ENCODE results near the gene HIVEP3. TPM values are rescaled to one million over a fixed set of nuclear protein-coding genes. Genes with fewer than 3 reads are reported as not detected.

Gene HIVEP3
- total RNA-seq, 2 donors from 2014 or later = 17.9 to 32.0 TPM

DNA sequence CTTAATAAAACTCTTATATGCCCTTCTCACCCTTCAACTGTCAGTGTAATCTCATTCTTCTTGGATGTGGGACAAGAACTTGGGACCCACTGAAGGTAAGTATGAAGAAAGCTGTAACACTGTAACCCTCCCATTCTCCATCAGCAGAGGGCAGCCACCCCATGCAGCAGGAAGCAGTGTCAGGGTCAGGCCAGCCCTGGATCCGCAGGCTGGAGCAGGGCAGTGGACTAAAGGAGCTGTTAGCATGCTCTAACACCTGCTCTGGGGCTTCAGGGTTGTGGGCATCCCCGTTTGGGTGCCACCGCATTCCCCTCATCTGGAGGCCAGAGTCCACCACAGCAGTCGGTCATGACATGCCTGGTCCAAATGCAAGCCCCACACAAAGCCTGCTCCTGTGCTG lies 156.5 kb downstream of the HIVEP3 start:
- Mint-ChIP-seq H3K4me1 (ENCODE audit: low read depth in 2 of 2) (peaks cover 23 to 41% of the 10 kb centered on the region in 2 donors), H3K4me3 (no peak overlapping the region), H3K36me3 (no peaks in the 10 kb centered on the region), H3K9me3 (no peaks in the 10 kb centered on the region), H3K27ac (no peak overlapping the region), H3K27me3 (no peaks in the 10 kb centered on the region)
- ATAC-seq = no peak
- DNase-seq (ENCODE audit: low spot score) = no peak

- no peaks in the 10 kb centered on the region for H3K36me3 Mint-ChIP-seq
- H3K27ac Mint-ChIP-seq = no peak overlapping the region
- no peaks in the 10 kb centered on the region for H3K27me3 Mint-ChIP-seq
- DNase-seq (ENCODE audit: low spot score) = no peak
- H3K4me1 Mint-ChIP-seq (ENCODE audit: low read depth in 2 of 2) = peaks cover 21 to 28% of the 10 kb centered on the region in 2 donors
- H3K9me3 Mint-ChIP-seq = no peaks in the 10 kb centered on the region
- H3K4me3 Mint-ChIP-seq = no peak overlapping the region
- ATAC-seq = no peak
Observed at GRCh38 chr1:41758904-41759548, 159.7 kb downstream of the HIVEP3 start.

DNA sequence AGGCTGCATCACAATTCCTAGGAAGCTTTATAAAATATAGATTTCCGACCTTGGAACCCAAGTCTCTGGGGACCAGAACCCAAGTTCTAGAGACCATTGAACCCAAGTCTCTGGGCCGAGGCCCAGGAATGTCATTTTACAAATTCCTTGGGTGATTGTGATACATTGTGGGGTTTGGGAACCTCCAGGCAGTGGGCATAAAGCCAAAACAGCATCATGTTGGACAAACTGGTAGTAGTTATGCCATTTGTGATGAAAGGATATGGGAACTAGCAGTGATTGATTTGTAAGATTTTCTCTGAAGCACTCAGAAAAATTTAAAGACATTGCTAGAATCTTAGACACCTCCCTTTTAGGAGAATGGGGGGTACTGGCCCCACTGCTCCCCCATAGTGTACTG lies 160.2 kb downstream of the HIVEP3 start:
- ATAC-seq (no peak), DNase-seq (ENCODE audit: low spot score) (no peak)
- Mint-ChIP-seq H3K9me3 (no peaks in the 10 kb centered on the region), H3K4me1 (ENCODE audit: low read depth in 2 of 2) (peaks cover 23 to 28% of the 10 kb centered on the region in 2 donors), H3K27ac (no peak overlapping the region), H3K36me3 (no peaks in the 10 kb centered on the region), H3K27me3 (no peaks in the 10 kb centered on the region), H3K4me3 (no peak overlapping the region)

DNA sequence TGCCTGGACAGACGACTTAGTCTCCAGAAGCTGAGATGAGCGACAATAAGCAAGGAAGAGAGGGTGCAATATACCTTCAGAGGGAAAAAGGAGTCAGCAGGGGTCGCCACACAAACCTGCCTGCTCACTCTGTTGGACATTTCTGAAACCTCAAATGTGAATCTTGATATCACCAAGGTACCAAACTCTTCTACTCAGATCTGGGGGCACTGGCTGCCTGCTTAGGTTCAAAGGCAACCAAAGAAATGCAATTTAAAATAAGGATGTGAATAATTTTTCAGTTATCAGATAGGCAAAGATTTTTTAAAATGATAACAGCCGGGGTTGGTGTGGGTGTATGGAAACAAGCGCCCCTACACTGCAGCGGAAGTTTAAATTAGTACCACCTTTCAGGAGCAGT lies 164.2 kb downstream of the HIVEP3 start:
- no peak for ATAC-seq
- no peak overlapping the region for H3K4me3 Mint-ChIP-seq
- H3K9me3 Mint-ChIP-seq = no peaks in the 10 kb centered on the region
- H3K36me3 Mint-ChIP-seq = no peaks in the 10 kb centered on the region
- H3K27me3 Mint-ChIP-seq = no peaks in the 10 kb centered on the region
- DNase-seq (ENCODE audit: low spot score) = no peak
- H3K4me1 Mint-ChIP-seq (ENCODE audit: low read depth in 2 of 2) = peaks cover 35 to 36% of the 10 kb centered on the region in 2 donors
- H3K27ac Mint-ChIP-seq = peak overlapping the region in 1 of 2 donors; percentile 12

DNA sequence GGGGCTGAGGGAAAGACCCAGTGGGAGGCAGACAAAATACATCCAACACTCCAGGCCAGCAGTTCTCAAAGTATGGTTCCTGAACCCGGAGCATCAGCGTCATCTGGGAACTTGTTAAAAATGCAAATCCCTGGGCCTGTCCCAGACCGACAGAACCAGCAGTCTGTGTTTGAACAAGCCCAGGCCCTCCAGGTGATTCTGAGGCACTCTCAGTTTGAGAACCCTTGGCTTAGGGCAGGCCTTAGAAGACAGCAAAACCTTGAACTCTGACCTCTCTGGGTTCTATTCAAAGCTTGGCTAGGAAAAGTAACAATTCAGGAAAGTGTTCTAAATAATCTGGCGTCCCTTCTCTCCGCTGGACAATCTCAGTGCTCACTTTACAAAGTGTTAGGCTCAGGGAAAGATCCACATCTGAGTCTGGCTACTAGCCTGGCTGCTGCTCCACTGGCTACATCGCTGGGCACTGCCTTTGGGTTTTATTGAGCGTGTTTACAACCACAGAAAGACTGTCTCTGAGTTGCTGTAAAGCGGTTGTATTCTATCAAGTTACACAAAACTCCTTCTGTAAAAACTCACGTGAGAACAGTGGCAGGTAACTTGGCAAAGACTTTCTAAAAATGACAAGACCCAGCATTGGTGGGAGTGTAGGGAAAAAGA lies 166.1 kb downstream of the HIVEP3 start:
- Mint-ChIP-seq H3K27ac (peak overlapping the region in 1 of 2 donors; percentile 27), H3K36me3 (no peaks in the 10 kb centered on the region), H3K4me1 (ENCODE audit: low read depth in 2 of 2) (peaks cover 38 to 43% of the 10 kb centered on the region in 2 donors), H3K9me3 (no peaks in the 10 kb centered on the region), H3K4me3 (no peak overlapping the region), H3K27me3 (no peaks in the 10 kb centered on the region)
- ATAC-seq = no peak
- no peak for DNase-seq (ENCODE audit: low spot score)

DNA sequence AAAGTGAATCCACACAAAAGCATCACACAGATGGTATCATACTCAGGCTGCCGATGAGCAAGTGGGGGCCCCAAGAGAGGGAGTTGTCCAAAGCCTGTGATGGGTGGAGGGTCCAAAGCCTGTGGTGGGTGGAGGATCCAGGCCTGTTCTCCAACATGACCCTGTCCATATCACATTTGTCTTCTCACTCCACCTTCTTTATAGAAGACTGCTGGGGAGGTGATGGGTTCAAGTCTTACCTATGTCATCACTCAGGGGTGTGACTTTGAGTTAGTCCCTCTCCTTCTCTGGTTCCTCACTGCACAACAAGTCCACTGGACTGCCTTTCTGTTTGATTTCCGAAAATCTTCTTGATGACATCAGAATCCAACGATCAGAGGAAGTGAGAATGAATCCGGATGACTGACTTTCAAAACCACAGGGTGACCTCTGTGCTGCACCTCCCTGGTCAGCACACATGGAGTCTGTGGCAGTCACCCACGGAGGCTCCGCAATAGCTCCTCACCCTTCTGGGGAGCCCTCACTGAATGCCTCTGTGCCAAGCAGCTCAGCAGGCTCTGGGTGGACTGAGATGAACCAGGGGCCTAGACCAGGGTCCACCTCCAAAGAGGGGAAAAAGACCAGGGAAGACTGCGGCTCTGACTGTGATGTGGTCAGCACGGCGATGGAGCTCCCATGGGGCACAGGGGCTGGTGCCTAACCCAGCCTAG lies 166.8 kb downstream of the HIVEP3 start:
- no peaks in the 10 kb centered on the region for H3K36me3 Mint-ChIP-seq
- peaks cover 38 to 43% of the 10 kb centered on the region in 2 donors for H3K4me1 Mint-ChIP-seq (ENCODE audit: low read depth in 2 of 2)
- H3K27me3 Mint-ChIP-seq = no peaks in the 10 kb centered on the region
- DNase-seq (ENCODE audit: low spot score) (no peak), ATAC-seq (peak; percentile 58 to 68)
- H3K4me3 Mint-ChIP-seq = peak overlapping the region; percentile 30
- H3K9me3 Mint-ChIP-seq = no peaks in the 10 kb centered on the region
- peak overlapping the region; percentile 33 to 79 for H3K27ac Mint-ChIP-seq

GRCh38 chr1:41749991-41750745 lies 168.6 kb downstream of the HIVEP3 start:
- Mint-ChIP-seq H3K4me1 (ENCODE audit: low read depth in 2 of 2) (peaks cover 54 to 55% of the 10 kb centered on the region in 2 donors), H3K36me3 (no peaks in the 10 kb centered on the region), H3K4me3 (no peak overlapping the region), H3K27ac (no peak overlapping the region), H3K9me3 (no peaks in the 10 kb centered on the region), H3K27me3 (no peaks in the 10 kb centered on the region)
- DNase-seq (ENCODE audit: low spot score) = no peak
- no peak for ATAC-seq

- H3K27ac Mint-ChIP-seq = no peak overlapping the region
- DNase-seq (ENCODE audit: low spot score) (no peak), ATAC-seq (no peak)
- H3K4me3 Mint-ChIP-seq = no peak overlapping the region
- no peaks in the 10 kb centered on the region for H3K27me3 Mint-ChIP-seq
- peaks cover 53 to 67% of the 10 kb centered on the region in 2 donors for H3K4me1 Mint-ChIP-seq (ENCODE audit: low read depth in 2 of 2)
- no peaks in the 10 kb centered on the region for H3K36me3 Mint-ChIP-seq
- H3K9me3 Mint-ChIP-seq = no peaks in the 10 kb centered on the region
Observed at GRCh38 chr1:41745022-41745421, 173.7 kb downstream of the HIVEP3 start.

- Mint-ChIP-seq H3K27me3 (no peaks in the 10 kb centered on the region), H3K4me3 (no peak overlapping the region), H3K27ac (peak overlapping the region in 1 of 2 donors; percentile 25), H3K9me3 (no peaks in the 10 kb centered on the region), H3K4me1 (ENCODE audit: low read depth in 2 of 2) (peaks cover 54 to 69% of the 10 kb centered on the region in 2 donors), H3K36me3 (no peaks in the 10 kb centered on the region)
- DNase-seq (ENCODE audit: low spot score) (no peak), ATAC-seq (no peak)
Observed at GRCh38 chr1:41743366-41743765, 175.4 kb downstream of the HIVEP3 start.

- DNase-seq (ENCODE audit: low spot score) (no peak), ATAC-seq (no peak)
- Mint-ChIP-seq H3K27ac (peak overlapping the region; percentile 17 to 25), H3K4me3 (peak overlapping the region; percentile 35), H3K27me3 (no peaks in the 10 kb centered on the region), H3K36me3 (no peaks in the 10 kb centered on the region), H3K4me1 (ENCODE audit: low read depth in 2 of 2) (peaks cover 61 to 78% of the 10 kb centered on the region in 2 donors), H3K9me3 (no peaks in the 10 kb centered on the region)
Observed at GRCh38 chr1:41742219-41742618, 176.5 kb downstream of the HIVEP3 start.

- Mint-ChIP-seq H3K9me3 (no peaks in the 10 kb centered on the region), H3K4me1 (ENCODE audit: low read depth in 2 of 2) (peaks cover 60 to 75% of the 10 kb centered on the region in 2 donors), H3K27ac (peak overlapping the region; percentile 90 to 94), H3K36me3 (no peaks in the 10 kb centered on the region), H3K4me3 (peak overlapping the region; percentile 57), H3K27me3 (no peaks in the 10 kb centered on the region)
- no peak for DNase-seq (ENCODE audit: low spot score)
- no peak for ATAC-seq
Observed at GRCh38 chr1:41741244-41741643, 177.5 kb downstream of the HIVEP3 start.

- Mint-ChIP-seq H3K36me3 (no peaks in the 10 kb centered on the region), H3K27me3 (no peaks in the 10 kb centered on the region), H3K27ac (peak overlapping the region; percentile 90 to 94), H3K4me1 (ENCODE audit: low read depth in 2 of 2) (peaks cover 55 to 70% of the 10 kb centered on the region in 2 donors), H3K4me3 (peak overlapping the region; percentile 57), H3K9me3 (no peaks in the 10 kb centered on the region)
- DNase-seq (ENCODE audit: low spot score) (no peak), ATAC-seq (peak; percentile 58 to 76)
Observed at GRCh38 chr1:41740630-41741239, 178.0 kb downstream of the HIVEP3 start.

- Mint-ChIP-seq H3K36me3 (no peaks in the 10 kb centered on the region), H3K4me1 (ENCODE audit: low read depth in 2 of 2) (peaks cover 55 to 69% of the 10 kb centered on the region in 2 donors), H3K27me3 (no peaks in the 10 kb centered on the region), H3K9me3 (no peaks in the 10 kb centered on the region), H3K27ac (peak overlapping the region; percentile 90 to 94), H3K4me3 (peak overlapping the region; percentile 86)
- ATAC-seq (no peak), DNase-seq (ENCODE audit: low spot score) (no peak)
Observed at GRCh38 chr1:41740058-41740457, 178.7 kb downstream of the HIVEP3 start.
